Measurements from ENCODE around the gene TSPAN4. TPM values are rescaled to one million over a fixed set of nuclear protein-coding genes. Genes with fewer than 3 reads are reported as not detected.

Gene TSPAN4
- total RNA-seq, 2 experiments from 2014 or later: 5.2 to 6.0 TPM

DNA sequence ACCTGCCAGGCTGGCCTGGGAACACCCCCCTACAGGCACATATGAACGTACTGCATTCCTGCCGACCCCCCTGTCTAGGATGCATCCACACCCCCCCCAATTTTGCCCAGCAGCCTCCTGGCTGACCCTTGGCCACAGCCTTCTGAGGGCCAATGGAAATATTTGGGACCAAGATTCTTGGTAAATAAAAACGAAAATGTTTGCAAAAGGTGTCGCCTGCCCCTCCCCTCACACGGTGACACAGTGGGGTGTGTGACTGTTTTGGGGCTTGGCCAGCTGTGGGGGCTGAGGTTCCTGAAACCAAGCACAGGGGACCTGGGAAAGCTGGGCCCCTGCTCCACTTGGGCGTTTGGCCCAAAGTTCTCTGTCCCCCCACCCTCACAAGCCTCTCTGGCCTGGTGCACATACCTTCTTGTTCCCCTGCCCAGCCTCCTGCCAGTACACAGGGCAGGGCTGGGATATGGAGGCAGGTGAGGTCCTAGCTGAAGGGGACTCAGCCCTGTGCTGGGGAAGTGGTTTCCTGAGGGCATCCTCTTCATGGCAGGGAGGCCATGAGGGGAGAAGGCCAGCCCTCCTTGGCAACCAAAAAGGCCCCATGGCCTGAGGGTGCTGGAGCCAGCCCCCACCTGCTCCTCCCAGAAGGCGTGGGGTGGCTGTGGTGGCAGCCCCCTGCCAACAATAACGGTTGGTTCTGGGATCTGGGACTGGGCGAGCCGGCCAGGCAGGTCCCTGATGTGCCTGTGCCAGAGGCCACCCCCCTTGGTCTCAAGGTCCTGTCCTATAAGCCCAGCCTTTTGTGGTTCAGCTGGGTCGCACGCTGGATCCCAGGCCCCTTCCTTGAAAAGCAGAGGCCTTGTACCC lies 17.1 kb upstream of the TSPAN4 start:
- intact Hi-C loops (cut with DNase I, micrococcal nuclease): no loop called here
- Mint-ChIP-seq H3K27ac (no peak overlapping the region), H3K36me3 (ENCODE audit: low read depth) (peaks cover 10% of the 10 kb centered on the region), H3K4me1 (peaks cover 26% of the 10 kb centered on the region), H3K9me3 (ENCODE audit: low read depth) (no peaks in the 10 kb centered on the region), H3K27me3 (peaks cover 24% of the 10 kb centered on the region), H3K4me3 (no peak overlapping the region)
- POLR2A ChIA-PET: no interaction called here
- no peak for ATAC-seq
- DNase-seq: no peak
- CTCF ChIA-PET: interaction anchor here (0.9 kb wide), 1 partner anchor 18 kb away, joined by 3 read pairs; the partner anchor contains the start of gene TSPAN4

DNA sequence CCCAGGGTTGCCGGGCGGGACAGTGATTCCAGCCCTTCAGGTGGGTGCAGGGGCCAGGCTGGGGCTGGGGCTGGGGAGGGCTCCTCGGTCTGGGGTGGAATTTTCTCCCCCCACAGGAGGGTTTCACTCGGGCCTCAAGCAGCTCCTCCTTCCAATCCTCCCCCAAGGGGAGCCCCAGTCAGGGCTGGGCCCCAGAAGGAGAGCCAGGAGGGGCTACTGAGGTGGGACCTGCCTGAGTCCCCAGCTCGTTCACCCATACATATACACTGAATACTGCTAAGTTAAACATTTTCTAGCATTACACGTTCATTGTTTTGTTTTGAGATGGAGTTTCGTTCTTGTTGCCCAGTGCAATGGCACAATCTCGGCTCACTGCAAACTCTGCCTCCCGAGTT lies 16.4 kb upstream of the TSPAN4 start:
- peaks cover 10% of the 10 kb centered on the region for H3K36me3 Mint-ChIP-seq (ENCODE audit: low read depth)
- H3K4me3 Mint-ChIP-seq: peak overlapping the region; percentile 55
- ChIA-PET CTCF (no interaction called here), POLR2A (no interaction called here)
- ATAC-seq: no peak
- no peaks in the 10 kb centered on the region for H3K9me3 Mint-ChIP-seq (ENCODE audit: low read depth)
- intact Hi-C loops (cut with DNase I, micrococcal nuclease): no loop called here
- no peak overlapping the region for H3K27ac Mint-ChIP-seq
- peaks cover 24% of the 10 kb centered on the region for H3K4me1 Mint-ChIP-seq
- no peak for DNase-seq
- H3K27me3 Mint-ChIP-seq: peaks cover 27% of the 10 kb centered on the region

DNA sequence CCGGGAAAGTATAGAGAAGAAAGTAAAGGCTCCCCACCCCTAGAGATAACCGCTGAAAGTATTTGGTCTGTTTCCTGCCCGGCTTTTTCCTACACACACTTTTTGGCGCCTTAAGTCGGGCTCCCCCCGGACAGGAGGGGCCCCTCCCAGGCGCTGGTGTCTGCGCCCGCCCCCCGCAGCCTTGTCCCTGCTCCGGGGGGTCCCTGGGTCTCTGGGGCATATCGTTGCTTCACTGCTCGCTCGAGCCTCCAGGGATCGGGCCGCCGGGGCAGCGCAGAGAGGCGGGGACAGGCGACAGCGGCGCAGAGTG lies 15.9 kb upstream of the TSPAN4 start:
- Mint-ChIP-seq H3K27me3 (peaks cover 33% of the 10 kb centered on the region), H3K4me3 (peak overlapping the region; percentile 55), H3K4me1 (peaks cover 28% of the 10 kb centered on the region), H3K36me3 (ENCODE audit: low read depth) (peaks cover 10% of the 10 kb centered on the region), H3K27ac (no peak overlapping the region), H3K9me3 (ENCODE audit: low read depth) (no peaks in the 10 kb centered on the region)
- ATAC-seq (peak; percentile 4), DNase-seq (no peak)
- POLR2A ChIA-PET: no interaction called here
- CTCF ChIA-PET: no interaction called here
- intact Hi-C loops (cut with DNase I, micrococcal nuclease): no loop called here

DNA sequence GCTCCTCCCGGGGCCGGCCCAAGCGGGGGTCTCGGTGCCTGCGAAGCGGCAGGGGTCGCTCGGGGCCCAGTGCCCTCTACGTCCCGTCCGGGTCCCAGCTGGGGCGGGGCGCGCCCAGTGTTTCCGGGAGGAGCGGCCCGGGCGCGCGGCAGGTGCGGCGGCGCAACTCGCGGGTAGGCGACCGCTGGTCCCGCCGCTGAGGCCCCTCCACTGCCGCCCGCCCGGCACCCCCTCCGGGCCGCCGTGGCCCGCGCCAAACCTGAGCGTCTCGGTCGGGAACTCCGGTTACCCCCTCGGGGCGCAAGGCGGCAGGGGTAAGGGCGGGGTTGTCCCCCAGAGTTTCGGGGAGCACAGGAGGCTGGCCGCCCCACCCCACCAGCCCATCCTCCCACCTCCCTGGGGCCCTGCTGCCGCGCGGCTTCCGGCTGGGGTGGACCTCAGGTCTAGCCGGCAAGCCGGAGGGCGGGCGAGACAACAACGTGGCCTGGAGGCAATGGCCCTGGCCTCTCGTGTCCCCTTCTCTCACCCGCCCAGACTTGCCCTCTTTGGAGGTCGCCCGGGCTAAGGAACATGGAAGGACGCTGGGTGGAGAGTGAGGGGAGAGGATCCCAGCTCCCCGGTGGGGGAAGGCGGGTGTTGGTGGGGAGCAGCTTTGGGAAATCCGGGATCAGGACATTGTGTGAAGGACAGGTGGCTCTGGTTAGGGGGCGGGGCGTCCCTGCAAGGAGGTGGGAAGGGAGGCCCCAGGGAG lies 15.3 kb upstream of the TSPAN4 start:
- DNase-seq (no peak), ATAC-seq (peak; percentile 5)
- intact Hi-C loops (cut with DNase I, micrococcal nuclease): no loop called here
- no peaks in the 10 kb centered on the region for H3K9me3 Mint-ChIP-seq (ENCODE audit: low read depth)
- H3K27ac Mint-ChIP-seq: no peak overlapping the region
- ChIA-PET POLR2A (interaction anchor here (0.7 kb wide), 1 partner anchor 8 kb away, joined by 3 read pairs; no protein-coding TSS in a partner anchor), CTCF (no interaction called here)
- peaks cover 30% of the 10 kb centered on the region for H3K4me1 Mint-ChIP-seq
- H3K4me3 Mint-ChIP-seq: peak overlapping the region; percentile 21
- peaks cover 34% of the 10 kb centered on the region for H3K27me3 Mint-ChIP-seq
- peaks cover 10% of the 10 kb centered on the region for H3K36me3 Mint-ChIP-seq (ENCODE audit: low read depth)

DNA sequence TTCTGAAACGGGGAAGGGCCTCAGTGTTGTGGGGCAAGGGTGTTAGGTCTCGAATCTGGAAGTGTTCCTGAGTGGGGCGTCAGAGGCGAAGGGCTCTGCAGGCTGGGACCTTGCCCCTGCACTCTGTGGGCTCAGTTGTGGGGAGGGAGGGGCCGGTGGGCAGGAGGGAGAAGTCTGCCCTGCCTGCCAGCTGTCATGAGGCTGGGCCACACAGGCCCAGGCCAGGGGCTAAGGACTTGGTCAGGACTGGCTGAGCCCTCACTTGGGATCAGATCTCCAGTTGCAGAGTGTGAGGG lies 14.8 kb upstream of the TSPAN4 start, which contains the start of gene CRACR2B:
TSS of gene CRACR2B (plus strand) at position 23 of the 296 bp plus-strand sequence. CDS start 689 bp downstream, outside the sequence.
- no peak within 1 kb of the TSS for H3K27ac Mint-ChIP-seq
- CTCF ChIA-PET: no interaction called here

DNA sequence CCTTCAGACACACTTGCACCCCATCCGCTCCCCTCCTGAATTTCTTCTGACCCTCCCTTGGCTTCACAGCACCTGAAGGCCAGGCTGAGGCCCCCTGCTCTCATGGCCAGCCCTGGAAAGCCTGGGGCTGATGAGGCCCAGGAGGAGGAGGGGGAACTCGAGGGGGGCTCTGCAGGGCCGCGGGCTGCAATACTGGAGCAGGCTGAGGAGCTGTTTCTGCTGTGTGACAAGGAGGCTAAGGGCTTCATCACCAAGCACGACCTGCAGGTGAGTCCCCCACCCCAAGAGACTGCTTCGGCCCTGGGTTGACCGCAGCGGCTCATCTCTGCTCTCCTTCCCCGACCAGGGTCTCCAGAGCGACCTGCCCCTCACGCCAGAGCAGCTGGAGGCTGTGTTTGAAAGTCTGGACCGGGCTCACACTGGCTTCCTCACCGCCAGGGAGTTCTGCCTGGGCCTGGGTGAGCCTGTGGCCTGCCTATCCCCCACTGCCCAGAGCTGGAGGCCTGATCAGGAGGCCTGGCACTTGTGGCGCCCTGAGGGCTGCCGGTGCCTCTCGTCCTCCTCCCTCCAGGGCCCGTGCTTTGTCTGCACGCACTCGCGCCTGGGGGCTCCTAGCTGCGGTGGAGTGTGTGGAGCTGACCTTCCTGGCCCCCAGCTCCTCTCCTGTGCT lies 14.0 kb upstream of the TSPAN4 start:
- Mint-ChIP-seq H3K27ac (no peak overlapping the region), H3K9me3 (ENCODE audit: low read depth) (no peaks in the 10 kb centered on the region), H3K36me3 (ENCODE audit: low read depth) (peaks cover 8% of the 10 kb centered on the region), H3K4me3 (no peak overlapping the region), H3K27me3 (peaks cover 34% of the 10 kb centered on the region), H3K4me1 (peaks cover 31% of the 10 kb centered on the region)
- POLR2A ChIA-PET: interaction anchor here (0.5 kb wide), 1 partner anchor 53 kb away, joined by 3 read pairs; no protein-coding TSS in a partner anchor
- no peak for DNase-seq
- no peak for ATAC-seq
- CTCF ChIA-PET: interaction anchor here (0.6 to 1.4 kb wide), 2 partner anchors 20 to 30 kb away, joined by 3 to 5 read pairs; no protein-coding TSS in a partner anchor
- intact Hi-C loops (cut with DNase I, micrococcal nuclease): no loop called here

More for the DNA sequence above, 14.8 kb upstream of the TSPAN4 start, which contains the start of gene CRACR2B:
- Mint-ChIP-seq H3K36me3 (ENCODE audit: low read depth) (peaks cover 10% of the 10 kb centered on the region), H3K4me3 (peak within 1 kb of the TSS; percentile 21), H3K9me3 (ENCODE audit: low read depth) (no peaks in the 10 kb centered on the region), H3K4me1 (peaks cover 30% of the 10 kb centered on the region), H3K27me3 (peaks cover 34% of the 10 kb centered on the region)
- ATAC-seq: no peak
- intact Hi-C loops (cut with DNase I, micrococcal nuclease): no loop called here
- DNase-seq: no peak
- POLR2A ChIA-PET: interaction anchor here (0.7 kb wide), 1 partner anchor 9 kb away, joined by 3 read pairs; no protein-coding TSS in a partner anchor

DNA sequence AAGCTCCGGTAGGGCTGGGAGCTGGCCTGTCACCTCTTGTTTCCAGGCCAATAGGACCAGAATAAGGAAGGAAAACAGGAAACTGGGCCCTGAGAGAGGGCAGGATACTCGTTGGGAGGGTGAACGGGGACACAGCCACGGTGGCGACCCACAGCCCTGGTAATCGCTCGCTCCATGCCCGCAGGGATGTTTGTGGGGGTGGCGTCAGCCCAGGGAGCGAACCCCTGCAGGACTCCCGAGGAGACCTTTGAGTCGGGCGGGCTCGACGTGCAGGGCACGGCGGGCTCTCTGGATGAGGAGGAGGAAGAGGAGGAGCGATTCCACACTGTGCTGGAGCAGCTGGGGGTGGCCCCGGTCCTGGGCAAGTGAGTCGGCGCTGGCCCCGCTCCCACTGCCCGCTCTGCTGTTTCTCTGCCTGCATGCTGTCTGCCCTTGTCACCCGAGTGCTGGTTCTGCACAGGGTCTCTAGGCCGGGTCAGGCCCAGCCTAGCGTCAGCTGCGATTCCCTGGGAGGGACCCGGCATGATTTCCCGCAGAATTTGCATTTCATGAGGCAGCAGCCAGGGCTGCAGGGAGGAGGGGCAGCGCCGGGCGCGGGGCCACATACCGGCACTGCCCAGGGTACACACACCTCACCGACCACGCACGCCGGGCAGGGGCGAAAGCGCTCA lies 13.3 kb upstream of the TSPAN4 start:
- intact Hi-C loops (cut with DNase I, micrococcal nuclease): no loop called here
- H3K9me3 Mint-ChIP-seq (ENCODE audit: low read depth): no peaks in the 10 kb centered on the region
- CTCF ChIA-PET: interaction anchor here (0.6 to 1.6 kb wide), 3 partner anchors 12 to 30 kb away, joined by 3 to 5 read pairs (median 5); no protein-coding TSS in a partner anchor

DNA sequence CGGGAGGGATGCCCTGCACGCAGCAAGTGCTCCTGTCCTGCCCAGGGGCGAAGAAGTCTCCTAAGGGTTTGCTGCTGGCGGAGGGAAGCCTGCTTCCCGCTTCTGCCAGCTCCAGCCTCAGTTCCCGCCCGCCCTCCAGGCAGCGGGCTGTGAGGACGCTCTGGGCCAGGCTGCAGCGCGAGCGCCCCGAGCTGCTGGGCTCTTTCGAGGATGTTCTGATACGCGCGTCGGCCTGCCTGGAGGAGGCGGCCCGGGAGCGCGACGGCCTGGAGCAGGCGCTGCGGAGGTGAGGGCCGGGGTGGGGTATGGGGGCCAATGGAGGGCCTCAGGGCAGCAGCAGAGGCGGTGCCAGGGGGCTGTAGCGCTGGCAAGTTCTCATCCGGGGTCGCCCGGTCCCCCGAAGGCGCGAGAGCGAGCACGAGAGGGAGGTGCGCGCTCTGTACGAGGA lies 12.8 kb upstream of the TSPAN4 start:
- ChIA-PET CTCF (interaction anchor here (1.6 kb wide), 1 partner anchor 11 kb away, joined by 5 read pairs; no protein-coding TSS in a partner anchor), POLR2A (interaction anchor here (0.9 kb wide), 1 partner anchor 8 kb away, joined by 3 read pairs; no protein-coding TSS in a partner anchor)
- Mint-ChIP-seq H3K36me3 (ENCODE audit: low read depth) (peaks cover 3% of the 10 kb centered on the region), H3K4me3 (no peak overlapping the region), H3K27ac (no peak overlapping the region), H3K9me3 (ENCODE audit: low read depth) (no peaks in the 10 kb centered on the region), H3K4me1 (peaks cover 38% of the 10 kb centered on the region), H3K27me3 (peaks cover 34% of the 10 kb centered on the region)
- intact Hi-C loops (cut with DNase I, micrococcal nuclease): loop anchor here in 1 of 2 experiments (1.0 to 5.0 kb wide), 2 partner anchors 10 to 432 kb away; no protein-coding TSS in a partner anchor
- ATAC-seq: no peak
- no peak for DNase-seq

More for the DNA sequence above, 13.3 kb upstream of the TSPAN4 start:
- POLR2A ChIA-PET: interaction anchor here (0.9 kb wide), 1 partner anchor 8 kb away, joined by 3 read pairs; no protein-coding TSS in a partner anchor
- Mint-ChIP-seq H3K27ac (no peak overlapping the region), H3K4me1 (peaks cover 38% of the 10 kb centered on the region), H3K36me3 (ENCODE audit: low read depth) (peaks cover 6% of the 10 kb centered on the region), H3K27me3 (peaks cover 34% of the 10 kb centered on the region), H3K4me3 (no peak overlapping the region)
- ATAC-seq: no peak
- no peak for DNase-seq

DNA sequence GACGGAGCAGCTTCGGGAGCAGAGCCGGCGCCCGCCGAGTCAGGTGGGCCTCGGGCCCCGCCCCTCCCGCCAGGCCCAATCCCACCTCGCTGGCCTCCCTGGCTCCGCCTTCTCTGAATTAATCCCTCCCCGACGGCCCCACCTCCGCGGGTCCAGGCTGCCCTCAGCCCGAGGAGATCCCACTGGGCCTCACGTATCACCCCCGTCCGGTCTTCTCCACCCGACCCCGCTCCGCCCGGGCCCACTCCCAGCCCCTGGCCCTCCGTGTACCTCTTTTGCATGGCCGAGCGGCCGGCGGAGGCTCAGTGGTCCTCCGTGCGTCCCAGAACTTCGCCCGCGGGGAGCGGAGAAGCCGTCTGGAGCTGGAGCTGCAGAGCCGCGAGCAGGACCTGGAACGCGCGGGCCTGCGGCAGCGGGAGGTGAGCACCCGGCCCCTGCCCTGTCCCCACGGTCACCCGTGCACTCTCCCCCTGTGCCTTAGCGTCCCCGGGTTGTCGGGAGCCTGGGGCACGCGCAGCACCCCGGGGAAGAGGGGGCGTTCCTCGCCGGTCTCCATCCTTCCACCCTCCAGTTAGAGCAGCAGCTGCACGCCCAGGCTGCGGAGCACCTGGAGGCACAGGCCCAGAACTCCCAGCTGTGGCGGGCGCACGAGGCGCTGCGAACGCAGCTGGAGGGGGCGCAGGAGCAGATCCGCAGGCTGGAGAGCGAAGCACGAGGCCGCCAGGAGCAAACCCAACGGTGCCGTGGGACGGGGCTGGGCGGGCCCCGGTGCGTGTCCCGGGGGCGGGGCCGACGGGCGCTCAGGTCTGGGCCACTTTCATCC lies 12.1 kb upstream of the TSPAN4 start:
- Mint-ChIP-seq H3K9me3 (ENCODE audit: low read depth) (no peaks in the 10 kb centered on the region), H3K4me1 (peaks cover 41% of the 10 kb centered on the region), H3K4me3 (no peak overlapping the region), H3K36me3 (ENCODE audit: low read depth) (no peaks in the 10 kb centered on the region), H3K27ac (no peak overlapping the region), H3K27me3 (peaks cover 34% of the 10 kb centered on the region)
- ATAC-seq (peak; percentile 50), DNase-seq (peak; percentile 75)
- POLR2A ChIA-PET: interaction anchor here (0.9 to 3.6 kb wide), 2 partner anchors 9 to 11 kb away, joined by 3 to 17 read pairs; partner anchors contain the start of gene PNPLA2
- intact Hi-C loops (cut with DNase I, micrococcal nuclease): loop anchor here in 1 of 2 experiments (1.0 to 5.0 kb wide), 2 partner anchors 10 to 432 kb away; no protein-coding TSS in a partner anchor
- CTCF ChIA-PET: interaction anchor here (1.6 kb wide), 1 partner anchor 11 kb away, joined by 5 read pairs; no protein-coding TSS in a partner anchor
